GM19025 (cell line): Measurements from ENCODE around the gene SPOCK3.
"Not testable (repeated sequence)": the region's sequence is repeated elsewhere in the genome, so short reads cannot be mapped to it uniquely, and the experiment has no call there.

ENCODE experiments used
- ATAC-seq: cut with Tn5 transposase; IDR thresholded peaks from one replicate; pipeline ENCODE4 v1.9.1; 2021; ENCODE audit warnings: mild to moderate bottlenecking, low read depth, moderate library complexity; ENCODE audit not compliant: unreplicated experiment

Gene SPOCK3

DNA sequence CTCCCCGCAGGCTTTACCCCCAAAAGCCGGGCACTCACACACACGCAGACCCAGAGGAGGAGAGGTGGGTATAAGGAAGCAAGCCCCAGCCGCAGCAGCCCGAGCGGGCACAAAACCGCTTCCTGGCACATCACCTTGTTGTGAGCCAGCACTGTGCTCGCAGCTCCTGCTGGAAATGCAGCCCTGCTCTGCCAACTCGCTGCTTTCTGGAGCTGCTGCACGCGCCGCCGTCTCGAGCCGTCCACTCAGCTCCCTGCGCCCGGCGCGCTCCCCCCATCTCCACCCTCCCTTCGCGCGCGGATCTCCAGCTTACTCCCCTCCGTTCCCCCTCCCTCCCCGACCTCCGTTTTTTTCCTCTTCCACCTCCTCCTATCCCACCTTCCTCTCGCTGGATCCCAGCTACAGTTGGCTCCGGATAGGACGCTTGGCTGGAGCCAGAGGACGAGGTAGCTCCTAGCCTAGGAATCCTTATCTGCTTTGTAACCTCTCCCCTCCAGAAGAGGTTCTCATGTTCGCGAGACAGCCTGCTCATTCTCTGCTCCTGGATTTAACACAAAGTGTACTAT is at the start of gene SPOCK3:
Gene SPOCK3, minus strand, starts transcription at position 179 of the 566 bp plus-strand sequence.
- no peak for ATAC-seq

DNA sequence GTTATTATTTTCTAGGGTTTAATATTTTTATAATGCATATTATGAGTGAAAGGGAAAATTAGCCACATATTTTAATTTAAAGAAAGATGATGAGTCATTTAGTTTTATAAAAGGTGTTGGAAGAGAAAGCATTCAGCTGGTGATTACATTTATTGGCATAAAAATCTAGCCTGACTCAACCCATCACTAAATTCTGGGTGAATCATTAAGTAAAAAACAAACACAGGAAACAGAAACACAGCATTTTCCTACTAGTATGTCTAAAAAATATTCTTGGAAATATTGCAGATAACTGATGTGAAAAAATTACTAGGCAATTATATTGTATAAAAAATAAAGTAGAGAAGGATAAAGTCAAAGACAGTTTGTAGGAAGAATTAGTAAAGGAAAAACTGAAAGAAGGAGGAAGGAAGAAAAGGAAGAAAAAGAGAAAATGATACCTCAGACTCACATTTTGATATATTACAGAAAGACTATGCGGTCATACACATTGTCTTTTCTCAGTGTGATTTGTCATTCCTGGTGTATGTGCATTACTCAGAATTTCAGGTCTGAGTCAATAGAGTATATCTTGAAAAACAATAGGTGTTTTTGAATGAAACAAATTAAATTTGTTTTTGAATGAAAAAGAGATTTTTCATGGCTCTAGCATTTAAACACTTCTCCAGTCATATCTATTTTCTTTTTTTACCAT is 48.0 kb upstream of the SPOCK3 start:
- ATAC-seq, result no peak

DNA sequence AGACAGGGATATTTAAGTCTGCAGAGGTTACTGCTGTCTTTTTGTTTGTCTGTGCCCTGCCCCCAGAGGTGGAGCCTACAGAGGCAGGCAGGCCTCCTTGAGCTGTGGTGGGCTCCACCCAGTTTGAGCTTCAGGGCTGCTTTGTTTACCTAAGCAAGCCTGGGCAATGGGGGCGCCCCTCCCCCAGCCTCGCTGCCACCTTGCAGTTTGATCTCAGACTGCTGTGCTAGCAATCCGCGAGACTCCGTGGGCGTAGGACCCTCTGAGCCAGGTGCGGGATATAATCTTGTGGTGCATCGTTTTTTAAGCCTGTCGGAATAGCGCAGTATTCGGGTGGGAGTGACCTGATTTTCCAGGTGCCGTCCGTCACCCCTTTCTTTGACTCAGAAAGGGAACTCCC is 47.3 kb upstream of the SPOCK3 start:
- ATAC-seq, result not testable (repeated sequence)

DNA sequence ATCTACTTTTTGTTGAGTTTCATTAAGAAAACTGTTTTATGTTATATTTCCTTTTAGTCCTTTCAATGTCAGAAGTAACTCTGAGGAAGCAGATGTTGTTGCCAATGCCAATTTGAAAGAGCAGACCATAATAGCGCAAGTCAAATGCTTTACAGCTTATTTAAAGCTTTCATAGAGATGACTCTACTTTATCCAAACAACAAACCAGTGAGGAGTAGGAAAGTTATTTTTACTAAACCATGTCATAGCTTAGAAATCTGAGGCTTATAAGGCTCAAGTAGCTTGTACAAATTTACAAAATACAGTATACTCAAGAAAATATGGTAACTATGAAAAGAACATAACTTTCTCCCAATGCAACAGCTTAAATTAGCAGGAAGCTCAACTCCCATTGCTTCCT is 40.1 kb upstream of the SPOCK3 start:
- ATAC-seq, result no peak

DNA sequence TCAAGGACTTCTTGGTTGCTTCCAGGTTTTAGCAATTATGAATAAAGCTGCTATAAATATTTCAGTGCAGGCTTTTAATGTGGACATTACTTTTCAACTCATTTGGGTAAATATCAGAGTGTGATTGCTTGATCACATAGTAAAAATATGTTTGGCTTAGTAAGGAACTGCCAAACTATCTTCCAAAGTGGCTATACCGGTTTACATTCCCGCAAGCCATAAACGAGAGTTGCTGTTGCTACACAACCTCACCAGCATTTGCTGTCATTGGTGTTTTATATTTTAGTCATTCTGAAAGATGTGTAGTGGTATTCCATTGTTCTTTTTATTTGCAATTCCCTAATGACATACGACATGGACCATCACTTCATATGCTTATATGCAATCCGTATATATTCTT is 30.9 kb upstream of the SPOCK3 start:
- no peak for ATAC-seq

DNA sequence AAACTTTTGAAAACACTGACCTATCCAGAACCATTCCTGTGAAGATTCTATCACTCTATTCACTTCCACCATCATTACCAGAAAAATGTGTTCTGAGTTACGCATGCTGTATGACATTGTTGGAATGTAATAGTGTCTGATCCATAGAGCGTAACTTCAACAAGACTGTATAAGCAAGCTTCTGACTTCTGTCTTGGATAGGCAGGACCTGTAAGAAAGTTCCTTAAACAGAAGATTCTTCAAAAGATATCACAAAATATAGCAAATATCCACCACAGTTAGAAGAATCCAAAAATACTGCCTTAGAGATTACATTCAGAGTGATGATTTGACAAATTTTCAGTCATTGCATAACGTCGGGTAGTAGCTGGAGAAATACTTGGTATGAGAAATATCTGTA is 14.0 kb upstream of the SPOCK3 start:
- no peak for ATAC-seq

DNA sequence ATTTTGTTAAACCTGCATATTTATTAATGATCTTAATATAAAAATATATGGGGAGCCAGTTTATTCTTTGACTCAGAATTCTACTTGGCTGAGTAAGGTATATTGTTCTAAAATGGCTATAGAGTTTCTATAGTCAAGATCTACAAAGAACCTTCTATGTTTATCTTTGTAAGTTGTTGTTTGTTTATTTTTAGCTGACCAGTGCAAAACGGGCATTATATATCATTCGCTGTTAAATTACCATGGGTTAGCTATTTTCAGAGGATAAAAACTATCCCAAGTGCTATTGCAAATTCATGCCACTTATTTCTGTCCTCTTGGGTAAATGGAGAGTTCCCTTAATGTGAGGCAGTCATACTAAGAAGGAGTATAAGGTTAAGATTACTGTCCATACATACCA is 5.3 kb upstream of the SPOCK3 start:
- ATAC-seq, result no peak

DNA sequence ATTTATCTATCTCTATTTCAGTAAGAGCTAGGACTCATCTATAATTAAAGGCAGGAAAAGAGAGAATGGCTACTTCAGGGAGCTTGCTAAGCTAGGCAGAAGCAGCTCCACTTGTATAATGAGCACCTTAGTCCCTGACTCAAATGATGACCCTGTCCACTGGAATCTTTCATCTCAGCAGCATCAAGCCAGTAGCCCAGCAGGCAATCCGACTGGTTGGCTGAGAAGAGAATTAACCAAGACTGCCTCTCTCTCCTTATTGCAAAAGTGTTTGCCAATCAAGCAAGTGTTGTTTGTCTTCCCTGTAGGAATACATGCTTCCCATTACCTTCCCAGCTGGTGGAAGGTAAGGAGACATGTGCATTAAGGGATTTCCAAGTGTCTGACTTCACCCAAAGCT is 3.9 kb upstream of the SPOCK3 start:
- ATAC-seq, result no peak

DNA sequence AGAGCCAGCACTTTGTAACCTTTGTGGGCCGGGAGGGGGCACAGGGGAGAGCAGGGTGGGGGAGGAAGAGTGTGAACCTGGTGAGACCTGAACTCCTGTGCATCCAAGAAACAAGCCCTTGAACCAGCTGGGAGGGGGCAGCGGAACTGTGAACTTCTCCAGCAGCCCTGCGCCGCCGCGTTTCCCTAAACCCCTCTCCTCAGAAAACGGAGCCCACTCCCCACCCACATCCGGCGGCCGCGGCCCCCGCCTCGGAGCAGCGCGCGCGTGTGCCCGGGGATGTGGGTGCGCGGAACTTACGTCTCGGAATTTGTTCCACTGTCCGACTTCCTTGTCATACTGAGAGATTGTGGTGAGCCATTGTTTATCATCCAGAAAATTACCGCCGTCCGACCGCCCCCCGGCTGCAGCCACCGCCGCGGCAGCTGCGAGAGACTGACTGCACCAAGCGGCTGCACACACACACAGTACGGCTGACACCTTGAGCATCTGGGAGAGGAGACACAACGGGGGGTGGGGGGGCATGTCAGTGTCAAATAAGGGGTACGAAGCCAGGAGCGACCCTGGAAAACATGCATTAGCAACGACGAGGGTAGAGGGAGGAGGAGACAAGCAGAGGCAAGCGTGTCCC is 494 bp downstream of the SPOCK3 start:
- no peak for ATAC-seq

DNA sequence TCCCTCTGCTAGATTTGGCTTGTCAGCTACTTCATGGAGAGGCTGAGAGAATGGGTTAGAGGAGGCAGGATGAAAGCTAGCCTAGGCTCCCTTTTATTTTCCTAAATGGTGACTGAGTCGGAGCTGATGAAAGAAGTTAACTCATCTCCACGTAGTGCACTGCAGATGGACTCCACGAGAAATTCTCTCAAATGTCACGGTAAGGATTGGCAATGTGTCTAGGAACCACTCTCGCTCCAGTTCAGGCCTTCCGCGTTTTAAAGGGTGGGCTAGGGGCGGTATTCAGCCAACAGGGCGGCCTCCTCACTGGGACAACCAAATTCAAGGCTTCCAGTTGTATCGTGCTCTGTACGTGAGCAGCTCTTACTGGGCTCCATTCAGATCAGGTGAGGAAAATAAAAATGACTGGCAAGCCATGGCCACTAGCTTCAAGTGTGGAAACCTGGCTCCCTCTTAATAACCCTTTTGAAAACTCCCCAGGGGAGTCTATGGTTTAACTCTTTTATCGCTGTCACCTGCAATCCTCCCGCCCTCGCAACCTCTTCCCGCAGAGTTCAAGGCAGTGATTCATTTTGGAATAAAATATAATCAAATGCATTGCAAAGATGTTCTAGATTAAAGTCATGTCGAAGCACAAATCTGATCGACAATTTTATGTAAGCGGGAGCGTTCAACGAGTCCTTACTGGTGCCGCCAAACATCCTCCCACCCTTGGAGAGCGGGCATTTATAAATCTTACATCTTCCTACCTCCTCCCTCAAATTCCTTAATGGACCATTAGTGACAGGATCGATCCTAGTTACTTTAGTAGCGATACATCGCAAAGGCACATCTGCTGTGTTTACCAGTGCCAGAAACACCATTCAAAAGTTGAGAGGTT is 1.2 kb downstream of the SPOCK3 start:
- ATAC-seq, result no peak

DNA sequence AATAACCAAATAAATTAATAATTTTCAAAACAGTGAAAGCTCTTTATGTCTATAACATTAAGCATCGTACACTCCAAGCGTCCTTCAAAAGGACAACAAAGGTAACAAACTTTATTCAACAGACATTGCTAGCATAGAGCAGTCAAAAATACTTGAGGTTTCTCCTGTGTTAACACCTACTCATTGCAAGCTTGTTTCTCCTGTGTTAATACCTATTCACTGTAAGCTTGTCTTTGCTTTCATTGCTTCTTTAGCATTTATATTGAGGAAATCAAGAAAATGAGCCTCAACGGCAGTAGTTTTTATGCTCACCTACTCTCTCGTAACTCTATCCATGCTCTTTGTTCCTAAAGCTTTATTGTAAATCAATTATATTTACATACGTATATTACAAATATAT is 3.5 kb downstream of the SPOCK3 start:
- no peak for ATAC-seq

DNA sequence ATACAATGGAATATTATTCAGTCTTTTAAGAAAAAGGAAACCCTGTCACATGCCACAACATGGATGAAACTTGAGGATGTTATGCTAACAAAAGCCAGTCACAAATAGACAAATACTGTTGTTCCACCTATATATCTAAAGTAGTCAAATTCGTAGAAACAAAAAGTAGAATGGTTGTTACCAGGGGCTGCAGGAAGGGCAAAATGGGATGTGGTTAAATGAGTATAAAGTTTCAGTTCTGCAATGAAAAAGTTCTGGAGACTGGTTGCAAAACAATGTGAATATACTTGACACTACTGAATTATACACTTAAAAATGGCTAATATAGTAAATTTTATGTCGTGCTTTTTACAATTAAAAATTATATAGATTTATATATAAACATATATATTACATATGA is 12.2 kb downstream of the SPOCK3 start:
- no peak for ATAC-seq

DNA sequence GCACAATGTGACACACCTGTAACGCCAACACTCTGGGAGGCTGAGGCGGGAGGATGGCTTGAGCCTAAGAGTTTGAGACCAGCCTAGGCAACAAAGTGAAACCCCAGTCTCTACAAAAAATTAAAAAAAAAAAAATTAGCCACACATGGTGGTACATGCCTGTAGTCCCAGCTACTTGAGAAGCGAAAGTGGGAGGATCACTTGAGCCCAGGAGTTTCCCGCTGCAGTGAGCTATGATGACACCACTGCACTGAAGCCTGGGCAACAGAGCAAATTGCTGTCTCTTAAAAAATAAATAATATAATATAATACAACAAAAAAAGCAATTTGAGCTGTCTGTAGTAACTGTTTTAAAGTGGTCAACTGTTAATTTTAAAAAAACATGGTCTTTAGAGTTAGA is 13.2 kb downstream of the SPOCK3 start:
- ATAC-seq, result no peak

DNA sequence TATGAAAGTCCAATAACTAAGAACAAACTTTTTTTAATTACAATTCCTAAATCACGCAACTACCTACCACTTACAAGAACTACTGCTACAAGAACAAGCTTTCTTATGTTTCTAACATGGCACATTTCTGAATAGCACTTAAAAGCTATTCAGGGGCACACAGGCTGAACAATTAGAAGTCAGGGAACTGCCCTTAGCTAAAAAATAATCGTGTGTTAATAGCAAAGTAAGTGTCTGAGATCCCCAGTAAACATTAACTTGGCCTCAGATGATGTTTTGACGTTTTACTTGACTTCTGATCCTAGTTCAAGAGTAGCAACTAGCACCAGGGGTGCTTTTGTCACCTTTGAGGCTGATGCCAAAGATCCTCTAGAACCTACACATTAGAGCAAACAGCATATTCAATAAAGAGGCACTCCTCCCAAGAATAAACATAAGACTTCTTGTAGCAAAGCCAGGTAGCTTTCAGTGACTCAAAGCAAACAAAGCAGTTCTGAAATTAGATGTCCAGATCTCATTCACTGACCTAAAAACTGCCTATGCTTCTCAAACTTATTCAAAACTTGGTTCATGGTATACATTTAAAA is 16.2 kb downstream of the SPOCK3 start:
- no peak for ATAC-seq

DNA sequence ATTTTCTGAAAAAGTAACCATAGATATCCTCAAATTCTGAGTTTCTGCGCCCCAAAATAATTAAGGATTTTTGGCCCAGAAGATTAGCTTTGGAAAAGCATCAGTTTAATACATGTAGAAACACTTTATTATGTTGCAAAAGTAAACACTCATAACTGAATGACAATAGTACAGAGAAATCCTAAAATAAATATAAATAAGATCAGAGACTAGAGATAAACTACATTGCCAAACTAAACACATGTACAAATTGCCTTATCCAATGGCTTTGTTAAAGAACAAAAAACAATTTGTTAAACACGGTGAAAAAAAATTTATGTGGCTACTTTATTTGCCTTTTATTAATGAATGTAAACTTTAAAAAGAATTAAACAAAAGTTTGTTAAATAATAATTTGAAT is 17.5 kb downstream of the SPOCK3 start:
- no peak for ATAC-seq

DNA sequence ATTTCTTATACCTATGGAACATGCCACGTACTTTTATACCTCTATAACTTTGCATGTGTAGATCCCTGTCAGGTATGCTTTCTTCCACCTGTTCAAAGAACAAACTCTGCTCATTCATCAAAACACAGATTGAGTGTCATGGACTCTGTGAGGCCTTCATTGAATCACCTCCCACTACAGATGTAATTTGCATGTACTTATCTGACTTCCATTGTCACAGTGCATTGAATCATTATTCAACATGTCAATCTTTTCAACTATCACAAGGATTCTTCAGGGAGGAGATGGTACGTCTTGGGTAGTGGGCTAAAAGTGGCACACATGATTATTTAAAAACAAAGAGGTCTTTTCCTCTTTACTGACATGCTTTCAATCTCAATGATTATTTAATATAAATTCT is 24.1 kb downstream of the SPOCK3 start:
- no peak for ATAC-seq

DNA sequence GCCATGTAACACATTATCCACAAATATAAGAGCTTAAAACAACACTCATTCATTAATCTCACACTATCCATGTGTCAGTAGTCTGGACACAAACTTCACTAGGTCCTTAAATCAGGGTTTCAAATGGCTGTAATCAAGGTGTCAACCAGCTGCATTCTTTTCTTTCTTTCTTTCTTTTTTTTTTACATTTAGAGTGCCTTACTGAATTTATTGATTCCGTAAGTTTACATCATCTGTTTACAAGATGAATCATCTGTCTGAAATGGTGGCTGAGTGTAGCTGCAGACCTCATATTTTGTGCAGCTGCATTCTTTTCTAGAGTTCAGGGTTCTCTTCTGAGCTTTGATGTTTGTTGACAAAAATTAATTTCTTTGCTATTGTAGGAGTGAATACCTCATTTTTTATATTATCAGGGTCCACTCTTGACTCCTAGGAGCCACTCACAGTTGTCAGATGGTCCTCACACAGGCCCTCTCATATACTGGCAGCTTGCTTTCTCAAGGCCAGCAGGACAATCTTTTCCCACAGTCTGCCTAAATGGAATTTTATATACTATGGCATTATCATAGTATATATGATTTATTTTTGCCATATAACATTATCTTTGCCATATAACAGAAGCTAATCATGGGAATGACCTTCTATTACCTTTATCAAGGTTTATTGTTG is 37.8 kb downstream of the SPOCK3 start:
- no peak for ATAC-seq

DNA sequence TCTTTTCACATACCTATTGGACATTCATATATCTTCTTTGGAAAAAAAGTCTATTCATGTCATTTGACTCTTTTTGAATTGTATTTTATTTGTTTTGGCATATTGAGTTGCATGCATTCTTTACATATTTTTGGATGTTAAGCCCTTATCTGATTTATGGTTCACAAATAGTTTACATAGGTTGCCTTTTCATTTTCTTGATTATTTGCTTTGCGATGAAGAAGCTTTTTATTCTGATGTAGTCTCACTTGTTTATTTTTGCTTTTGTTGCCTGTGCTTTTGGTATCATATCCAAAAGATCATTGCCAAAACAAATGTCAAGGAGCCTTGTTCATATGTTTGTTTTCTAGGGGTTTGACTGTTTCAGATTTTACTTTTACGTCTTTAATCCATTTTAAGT is 43.9 kb downstream of the SPOCK3 start:
- ATAC-seq, result no peak

DNA sequence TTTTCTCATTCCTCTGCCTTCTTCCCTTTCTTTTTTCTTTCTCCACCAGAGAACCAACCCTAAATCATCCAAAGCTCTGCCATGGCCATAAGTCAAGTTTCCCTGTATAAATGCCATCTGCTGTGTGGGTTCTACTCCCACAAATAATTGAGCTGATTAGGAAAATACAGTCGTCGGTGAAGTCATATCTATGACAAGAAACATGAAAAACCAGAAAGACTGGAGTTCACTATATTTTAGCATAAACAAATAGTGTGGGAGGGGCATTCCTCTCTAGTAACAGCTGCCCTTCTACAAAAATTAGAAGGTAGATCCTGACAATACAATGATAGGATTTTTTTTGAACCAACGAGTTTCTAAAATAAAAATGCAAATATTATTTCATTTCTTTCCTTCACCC is 48.8 kb downstream of the SPOCK3 start:
- no peak for ATAC-seq

DNA sequence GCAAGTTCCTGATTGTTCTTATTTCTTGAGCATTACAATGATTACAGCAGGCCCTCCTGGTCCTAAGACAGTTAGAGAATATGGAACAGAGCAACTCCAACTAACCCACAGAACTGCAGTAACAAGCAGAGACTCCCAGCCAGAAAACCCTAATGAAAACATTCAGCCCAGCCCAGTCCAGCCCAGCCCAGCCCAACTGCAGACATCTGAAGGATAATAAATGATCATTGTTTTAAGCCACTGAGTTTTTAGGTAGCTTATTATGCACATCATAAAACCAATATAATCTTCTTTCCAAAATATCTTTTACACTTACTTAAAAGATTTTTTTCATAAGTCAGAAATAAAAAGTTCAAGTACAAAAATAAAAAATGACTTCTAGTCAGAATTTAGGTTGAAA is 51.3 kb downstream of the SPOCK3 start:
- no peak for ATAC-seq
